Activated T-cell treated with anti-CD3 and anti-CD28 coated beads, Interleukin-2, amount 50 U/mL, for 48 hours (primary cell): ENCODE data around the gene RPL7A.
A peak's percentile ranks its signal among the peaks of the same experiment; 100 is the strongest.
"Not testable (repeated sequence)": the region's sequence is repeated elsewhere in the genome, so short reads cannot be mapped to it uniquely, and the experiment has no call there.

Source experiments
- DNase-seq, 2 experiments: peaks; one replicate each; pipeline ENCODE4 v3.0.0-alpha.2; 2020

RPL7A gene

DNA sequence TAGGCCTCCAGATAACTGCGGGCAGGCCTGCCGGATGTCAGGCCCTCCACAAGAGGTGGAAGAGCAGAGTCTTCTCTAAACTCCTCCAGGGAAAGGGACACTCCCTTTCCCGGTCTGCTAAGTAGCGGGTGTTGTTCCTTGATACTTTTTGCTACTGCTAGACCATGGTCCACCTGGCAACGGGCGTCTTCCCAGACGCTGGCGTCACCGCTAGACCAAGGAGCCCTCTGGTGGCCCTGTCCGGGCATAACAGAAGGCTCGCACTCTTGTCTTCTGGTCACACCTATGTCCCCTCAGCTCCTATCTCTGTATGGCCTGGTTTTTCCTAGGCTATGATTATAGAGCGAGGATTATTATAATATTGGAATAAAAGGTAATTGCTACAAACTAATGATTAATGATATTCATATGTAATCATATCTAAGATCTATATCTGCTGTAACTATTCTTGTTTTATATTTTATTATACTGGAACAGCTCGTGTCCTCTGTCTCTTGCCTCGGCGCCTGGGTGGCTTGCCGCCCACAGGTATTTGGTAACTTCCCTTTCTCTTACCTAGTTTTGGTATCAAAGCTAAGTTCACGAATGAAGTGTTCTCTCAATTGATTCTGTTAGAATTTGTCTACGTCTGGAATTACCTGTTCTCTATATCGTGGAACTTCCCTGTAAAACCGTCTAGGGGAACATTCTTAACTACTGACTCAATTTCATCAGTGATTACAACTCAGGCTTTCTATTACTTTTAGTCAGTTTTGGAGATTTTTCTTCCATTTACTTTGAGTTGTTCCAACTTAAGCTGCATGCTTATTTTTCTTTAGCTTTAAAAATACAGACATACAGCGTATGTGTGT, 18.5 kb upstream of the RPL7A start:
- not testable (repeated sequence) for DNase-seq

DNA sequence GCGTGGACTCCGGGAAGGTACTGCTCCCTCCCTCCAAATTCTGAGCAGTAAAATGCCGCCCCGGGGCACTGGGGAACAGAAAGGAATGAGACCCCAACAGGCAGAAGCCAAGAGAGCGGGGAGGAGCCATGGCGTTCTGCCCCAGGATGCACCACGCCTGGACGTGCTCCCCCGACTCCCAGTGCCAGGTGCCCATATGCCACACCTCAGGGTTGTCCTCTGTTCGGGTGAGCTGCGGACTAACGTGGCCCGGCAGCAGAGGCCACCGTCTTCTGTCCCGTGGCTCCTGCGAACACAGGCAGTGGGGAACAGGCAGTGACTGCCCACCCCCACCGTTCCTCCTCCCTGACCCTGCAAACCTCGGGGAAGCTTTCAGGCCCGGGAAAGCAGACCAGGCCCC, 16.8 kb upstream of the RPL7A start:
- no peak for DNase-seq

DNA sequence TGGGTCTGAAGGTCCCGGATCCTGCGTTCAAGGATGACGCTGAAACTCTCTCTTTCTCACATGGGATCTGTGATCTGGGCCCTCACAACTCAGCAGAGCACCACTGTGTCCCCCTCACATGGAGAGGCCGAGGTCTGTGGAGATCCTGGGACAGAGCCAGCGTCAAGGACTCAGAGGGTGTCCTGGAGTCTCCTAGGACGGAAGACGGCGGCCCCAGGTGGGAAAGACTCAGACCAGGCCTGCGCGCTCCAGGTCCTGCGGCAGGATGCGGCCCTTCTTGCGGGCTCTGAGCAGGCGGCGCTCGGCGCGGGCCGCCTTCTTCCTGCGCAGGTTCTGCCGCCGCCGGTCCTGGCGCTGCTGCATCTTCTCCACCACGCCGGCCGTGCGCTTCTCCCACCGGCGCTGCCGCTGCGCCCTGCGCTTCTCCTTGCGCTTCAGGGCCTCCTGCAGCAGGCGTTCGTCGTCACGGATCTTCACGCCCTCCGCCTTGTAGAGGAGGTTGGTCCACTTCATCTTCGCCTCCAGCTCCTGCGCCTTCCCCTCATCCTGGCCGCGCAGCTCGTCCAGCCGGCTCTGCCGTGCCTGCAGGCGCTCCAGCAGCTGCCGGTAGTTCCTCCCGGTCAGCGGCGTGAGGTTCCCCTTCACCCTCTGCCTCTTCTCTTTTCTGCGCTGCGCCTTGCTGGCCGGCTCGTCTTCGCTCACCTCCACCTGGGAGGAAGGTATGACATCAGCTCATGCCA, 16.2 kb upstream of the RPL7A start:
- DNase-seq, result no peak

GRCh38 chr9:133332381-133332730, 15.7 kb upstream of the RPL7A start:
- peak in 1 of 2 experiments; percentile 9 for DNase-seq

- no peak for DNase-seq
Observed at GRCh38 chr9:133333011-133333410, 15.0 kb upstream of the RPL7A start.

DNA sequence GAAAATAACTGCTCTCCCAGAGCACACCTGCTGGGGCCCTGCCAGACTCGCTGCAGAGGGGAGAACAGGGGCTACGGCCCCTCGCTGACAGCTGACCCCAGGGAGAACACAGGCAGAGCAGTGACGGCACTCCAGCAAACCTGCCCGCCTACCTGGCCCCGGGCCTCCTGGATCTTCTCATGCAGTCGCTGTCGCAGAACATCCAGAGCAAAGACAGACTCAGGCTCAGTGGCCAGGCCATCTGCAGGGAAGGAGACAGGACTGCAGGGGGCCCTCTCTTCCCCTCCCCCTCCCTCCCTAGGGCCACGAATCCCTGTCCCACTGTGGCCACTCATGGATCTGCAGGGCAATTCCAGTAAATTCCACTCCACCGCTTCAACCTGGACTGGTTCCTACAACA, 14.5 kb upstream of the RPL7A start:
- DNase-seq, result no peak

- no peak for DNase-seq
Observed at GRCh38 chr9:133334161-133334560, 13.9 kb upstream of the RPL7A start.

GRCh38 chr9:133334888-133335287, 13.1 kb upstream of the RPL7A start:
- not testable (repeated sequence) for DNase-seq

GRCh38 chr9:133335924-133336811, 11.8 kb upstream of the RPL7A start, which contains the start of gene SURF6:
Gene SURF6, minus strand, starts transcription at chr9:133336188. Its CDS starts 56 bp downstream, at chr9:133336132.
- DNase-seq, result peak; percentile 95 to 97

DNA sequence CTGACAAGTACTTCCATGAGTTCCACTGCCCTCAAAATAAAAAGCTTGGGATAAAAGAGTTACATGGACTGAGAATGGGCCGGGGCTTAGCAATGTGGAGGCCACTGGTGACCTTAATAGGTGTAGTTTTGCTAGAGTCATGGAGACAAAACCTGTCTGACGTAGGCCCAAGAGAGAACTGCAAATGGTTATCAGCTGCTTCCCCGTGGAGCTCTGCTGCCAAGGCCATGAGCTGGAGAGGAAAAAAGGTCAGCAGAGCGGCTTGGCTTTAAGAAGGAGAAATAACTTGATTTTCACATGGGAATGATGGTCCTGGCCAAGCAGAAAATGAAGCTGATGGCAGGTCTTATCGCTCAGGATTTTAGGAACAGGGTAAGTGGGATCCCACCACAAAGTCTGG, 8.4 kb upstream of the RPL7A start:
- no peak for DNase-seq

- no peak for DNase-seq
Observed at GRCh38 chr9:133340256-133340655, 7.8 kb upstream of the RPL7A start.

- DNase-seq, result no peak
Observed at GRCh38 chr9:133340916-133341315, 7.1 kb upstream of the RPL7A start.

DNA sequence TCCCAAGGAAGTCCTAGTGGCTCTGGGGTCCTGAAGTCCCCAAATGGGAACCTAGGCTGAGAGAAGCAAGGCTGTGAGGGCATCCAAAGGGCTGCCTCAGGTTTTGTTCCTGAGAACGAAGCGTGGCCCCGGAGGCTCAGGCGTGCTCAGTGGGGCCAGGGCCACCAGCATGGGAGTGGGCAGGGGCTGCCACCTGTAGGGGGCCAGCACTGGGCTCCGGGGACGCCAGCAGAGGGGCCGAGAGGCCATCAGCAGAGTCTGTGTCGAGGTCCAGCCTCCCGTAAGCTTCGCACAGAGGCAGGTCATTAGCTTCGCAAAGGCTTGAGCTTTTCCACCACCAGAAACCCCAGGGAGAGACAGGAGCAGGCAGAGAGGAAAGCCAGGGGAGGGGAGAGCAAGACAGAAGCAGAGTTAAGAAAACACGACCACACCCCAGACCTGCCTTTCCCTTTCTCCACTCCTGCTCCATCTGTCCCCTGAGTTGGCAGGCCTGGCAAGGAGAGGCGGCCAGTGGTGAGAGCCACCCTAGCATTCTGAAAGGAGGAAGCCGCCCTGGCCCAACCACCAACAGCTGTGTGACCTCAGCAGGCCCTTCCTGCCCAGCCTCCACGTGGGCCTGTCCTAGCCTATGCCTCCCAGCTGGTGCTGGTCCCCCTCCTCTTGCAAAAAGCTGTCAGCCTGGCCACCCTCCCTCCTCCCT, 6.5 kb upstream of the RPL7A start:
- DNase-seq, result no peak

DNA sequence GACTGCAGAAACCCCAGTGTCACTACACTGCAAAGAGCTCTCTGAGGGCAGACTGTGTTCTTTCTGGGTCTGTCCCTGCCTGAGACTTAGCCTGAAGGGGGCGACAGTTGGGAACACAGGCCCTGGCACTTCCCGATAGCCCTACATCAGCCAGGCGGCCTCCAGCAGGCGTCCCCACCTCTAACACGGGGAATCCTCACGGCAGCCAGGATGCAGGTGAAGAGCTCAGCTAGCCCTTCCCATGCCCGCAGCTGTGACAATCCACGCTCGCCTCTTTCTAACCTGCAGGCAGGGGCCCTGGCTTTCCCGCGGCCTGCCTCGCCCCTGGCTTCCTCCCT, 6.0 kb upstream of the RPL7A start:
- no peak for DNase-seq

DNA sequence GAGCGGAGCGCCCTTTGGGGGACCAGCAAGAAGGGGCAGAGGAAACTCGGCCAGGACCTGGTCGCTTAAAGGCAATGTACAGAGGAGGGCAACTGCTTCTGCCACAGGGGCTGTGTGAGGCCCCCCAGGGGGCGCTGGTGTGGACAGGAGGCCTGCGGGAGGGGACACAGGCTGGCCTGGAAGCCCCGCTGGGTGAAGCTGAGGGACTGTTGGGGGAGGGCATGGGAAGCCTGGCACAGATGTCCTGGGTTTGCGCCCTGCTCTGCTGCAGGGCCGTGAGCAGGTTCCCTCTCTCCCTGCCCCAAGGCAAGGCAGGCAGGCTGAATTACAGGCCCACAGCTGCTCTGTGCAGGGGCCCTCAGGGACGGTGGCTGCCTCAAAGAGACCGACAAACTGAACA, 5.4 kb upstream of the RPL7A start:
- DNase-seq, result no peak

DNA sequence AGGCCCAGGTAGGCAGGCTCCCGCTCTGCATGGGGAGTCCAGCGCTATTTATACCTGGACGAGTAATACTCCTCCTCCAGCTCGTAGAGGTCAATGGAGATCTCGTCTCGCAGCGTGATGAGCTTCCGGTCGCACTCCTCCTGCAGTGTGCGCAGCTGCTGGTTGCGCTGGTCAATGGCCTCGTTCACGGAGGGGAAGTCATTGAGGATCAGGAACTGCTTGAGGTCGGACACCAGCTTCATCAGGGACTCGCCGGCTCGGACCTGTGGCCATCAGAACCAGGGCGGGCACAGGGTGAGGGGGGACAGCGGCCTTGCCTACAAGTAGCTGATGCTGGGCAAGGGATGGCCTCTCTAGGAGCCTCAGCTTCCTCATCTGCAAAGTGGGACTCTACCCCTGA, 3.9 kb upstream of the RPL7A start:
- no peak for DNase-seq

- no peak for DNase-seq
Observed at GRCh38 chr9:133344979-133345378, 3.0 kb upstream of the RPL7A start.

GRCh38 chr9:133345596-133345995, 2.4 kb upstream of the RPL7A start:
- DNase-seq, result no peak

DNA sequence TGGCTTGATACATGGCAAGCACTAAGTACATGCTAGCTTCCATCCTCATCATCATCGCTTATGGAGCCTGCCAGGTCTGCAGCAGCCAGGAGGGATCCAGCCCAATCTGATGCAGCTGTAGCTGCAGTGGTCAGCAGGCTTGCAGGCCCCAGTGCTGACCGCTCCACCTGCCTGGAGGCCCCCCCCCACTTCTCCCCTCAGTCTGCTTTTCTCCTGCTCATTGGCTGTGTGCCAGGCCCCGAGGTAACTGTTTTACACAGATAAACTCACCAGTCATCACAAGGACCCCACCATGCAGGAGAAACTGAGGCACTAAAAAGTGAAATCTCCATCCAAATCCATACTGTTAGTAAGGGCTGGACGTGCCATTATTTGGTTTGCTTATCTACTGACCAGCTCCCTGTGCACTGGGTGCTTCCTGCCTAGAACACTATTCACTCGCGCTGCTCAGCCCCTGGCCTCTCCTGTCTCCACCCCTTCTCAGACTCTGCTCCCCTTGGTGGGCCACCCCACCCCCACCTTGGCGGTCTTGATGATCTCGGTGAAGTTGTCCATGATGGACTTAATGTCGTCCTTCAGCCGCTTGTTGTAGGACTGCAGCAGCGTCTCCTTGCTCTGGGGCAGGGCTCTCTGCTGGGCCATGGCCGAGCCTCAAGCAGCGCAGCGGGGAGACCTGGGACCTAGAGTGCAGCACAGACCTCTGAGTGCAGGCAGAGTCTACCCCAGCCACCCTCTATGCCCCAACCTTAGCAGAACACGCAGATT, 1.8 kb upstream of the RPL7A start:
- DNase-seq, result no peak

DNA sequence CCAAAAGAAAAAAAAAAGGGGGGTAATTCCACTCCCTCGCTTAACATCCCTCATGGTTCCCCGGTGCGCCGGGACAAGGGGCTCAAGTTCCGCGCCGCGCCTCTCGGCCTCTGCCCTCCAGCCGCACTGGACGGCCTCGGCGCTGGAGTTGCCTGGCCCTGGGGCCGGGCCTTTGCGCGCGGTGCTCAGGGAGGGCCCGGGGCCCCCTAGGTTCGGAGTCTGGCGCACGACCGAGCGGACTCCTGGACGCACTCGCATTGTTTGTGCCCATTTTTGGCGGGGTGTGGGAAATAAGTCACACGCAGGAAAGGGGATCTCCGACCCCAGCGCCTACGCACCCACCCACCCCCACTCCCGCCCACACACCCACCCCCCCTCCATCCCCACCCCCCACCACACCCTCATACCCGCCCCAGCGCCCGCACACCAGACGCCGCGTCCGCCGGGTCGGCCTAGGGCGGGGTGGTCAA, 468 bp upstream of the RPL7A start:
- no peak for DNase-seq

DNA sequence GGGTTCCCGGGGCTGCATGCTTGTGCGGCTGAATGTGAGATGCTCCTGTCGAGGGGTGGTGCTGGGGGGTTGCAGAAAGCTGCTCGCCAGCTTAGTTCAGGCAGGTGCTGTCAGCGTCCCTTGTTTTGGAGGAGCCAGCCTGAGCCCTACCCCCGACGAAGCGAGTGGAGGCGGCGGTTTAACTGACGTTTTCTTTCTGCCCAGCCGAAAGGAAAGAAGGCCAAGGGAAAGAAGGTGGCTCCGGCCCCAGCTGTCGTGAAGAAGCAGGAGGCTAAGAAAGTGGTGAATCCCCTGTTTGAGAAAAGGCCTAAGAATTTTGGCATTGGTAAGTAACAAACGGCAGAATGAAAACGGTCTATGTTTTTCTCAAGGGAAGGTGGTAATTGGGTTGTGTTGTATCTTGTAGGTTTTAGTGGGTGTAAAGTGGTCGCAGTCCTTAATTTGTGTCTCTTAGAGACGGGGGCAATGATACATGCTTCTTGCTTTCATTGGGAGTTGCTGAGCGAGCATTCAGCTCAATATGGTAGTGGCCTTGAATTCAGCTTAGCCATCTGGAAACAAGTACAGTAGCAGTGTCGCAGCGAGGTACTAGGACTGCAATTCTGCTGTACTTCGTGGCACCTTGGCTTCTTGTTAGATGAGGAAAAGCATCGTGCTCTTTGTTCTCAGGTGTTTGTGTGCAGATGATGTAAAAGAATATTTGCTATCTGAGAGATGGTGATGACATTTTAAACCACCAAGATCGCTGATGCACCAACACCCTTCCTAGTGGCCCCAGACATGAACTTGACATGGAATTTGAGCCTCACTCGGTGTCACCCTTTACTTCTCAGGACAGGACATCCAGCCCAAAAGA, 928 bp downstream of the RPL7A start:
- no peak for DNase-seq
